MM.1S (cell line): ENCODE results near the gene UBE2E3.

Experiments used
- EZH2 ChIP-seq: fragments of 300-600 bp; sonication (generic); optimal IDR thresholded peaks from 2 replicates; pipeline ENCODE3; 2017; ENCODE audit warnings: low read depth, mild to moderate bottlenecking, antibody characterized with exemption, low read length, mixed read lengths
- TF ChIP-seq, protein P1 (sequence below): fragments of 300-600 bp; sonication (generic); IDR thresholded peaks from 2 replicates; pipeline ENCODE4 v1.5.1; 2016; ENCODE audit warnings: antibody characterized with exemption, low read length, mixed read lengths

DNA sequence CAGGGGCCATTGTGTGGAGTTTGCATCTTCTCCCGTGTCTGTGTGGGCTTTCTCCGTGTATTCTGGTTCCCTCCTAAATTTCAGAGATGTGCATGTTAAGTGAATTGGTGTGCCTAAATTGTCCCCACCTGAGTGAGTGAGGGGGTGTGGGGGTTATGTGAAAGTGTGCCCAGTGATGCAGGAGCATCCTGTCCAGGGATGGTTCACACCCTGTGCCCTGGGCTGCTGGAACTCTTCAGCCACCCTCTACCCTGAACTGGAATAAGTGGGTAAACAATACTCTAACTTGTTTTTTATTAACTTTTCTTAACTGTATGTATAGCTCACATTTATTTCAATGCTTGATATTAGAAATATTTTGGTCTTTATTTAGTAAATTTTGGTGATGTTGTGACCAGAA lies 56.0 kb downstream of the UBE2E3 start:
- TF ChIP-seq, protein P1, sequence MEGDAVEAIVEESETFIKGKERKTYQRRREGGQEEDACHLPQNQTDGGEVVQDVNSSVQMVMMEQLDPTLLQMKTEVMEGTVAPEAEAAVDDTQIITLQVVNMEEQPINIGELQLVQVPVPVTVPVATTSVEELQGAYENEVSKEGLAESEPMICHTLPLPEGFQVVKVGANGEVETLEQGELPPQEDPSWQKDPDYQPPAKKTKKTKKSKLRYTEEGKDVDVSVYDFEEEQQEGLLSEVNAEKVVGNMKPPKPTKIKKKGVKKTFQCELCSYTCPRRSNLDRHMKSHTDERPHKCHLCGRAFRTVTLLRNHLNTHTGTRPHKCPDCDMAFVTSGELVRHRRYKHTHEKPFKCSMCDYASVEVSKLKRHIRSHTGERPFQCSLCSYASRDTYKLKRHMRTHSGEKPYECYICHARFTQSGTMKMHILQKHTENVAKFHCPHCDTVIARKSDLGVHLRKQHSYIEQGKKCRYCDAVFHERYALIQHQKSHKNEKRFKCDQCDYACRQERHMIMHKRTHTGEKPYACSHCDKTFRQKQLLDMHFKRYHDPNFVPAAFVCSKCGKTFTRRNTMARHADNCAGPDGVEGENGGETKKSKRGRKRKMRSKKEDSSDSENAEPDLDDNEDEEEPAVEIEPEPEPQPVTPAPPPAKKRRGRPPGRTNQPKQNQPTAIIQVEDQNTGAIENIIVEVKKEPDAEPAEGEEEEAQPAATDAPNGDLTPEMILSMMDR = no peak
- no peak for TF ChIP-seq EZH2
